ENCODE data around the gene GPALPP1. TPM values are rescaled to one million over a fixed set of nuclear protein-coding genes. Genes with fewer than 3 reads are reported as not detected.
A peak's percentile ranks its signal among the peaks of the same experiment; 100 is the strongest.

Gene GPALPP1
- total RNA-seq, 1 experiment from 2014 or later = 36.4 TPM

GRCh38 chr13:45047394-45048310, 58.3 kb downstream of the GPALPP1 start:
- Histone ChIP-seq H3K9me2 (ENCODE audit: insufficient read depth) (no peaks in the 10 kb centered on the region), H4K20me1 (ENCODE audit: insufficient read depth) (no peaks in the 10 kb centered on the region), H3K27ac (no peak overlapping the region), H3K4me2 (peak overlapping the region; percentile 66), H3K4me3 (peak overlapping the region; percentile 22; the same call in 1 of the 2 replicates), H3K4me1 (replicated peaks; ENCODE audit: insufficient read depth) (no peaks in the 10 kb centered on the region), H3F3A (ENCODE audit: insufficient read depth, low read depth) (no peaks in the 10 kb centered on the region), H3K27me3 (ENCODE audit: insufficient read depth, low read depth) (no peaks in the 10 kb centered on the region), H2AFZ (peak overlapping the region; percentile 62), H3K36me3 (ENCODE audit: low read depth) (no peaks in the 10 kb centered on the region), H3K9me3 (ENCODE audit: insufficient read depth, low read depth) (no peaks in the 10 kb centered on the region), H3K79me2 (ENCODE audit: low read depth) (no peaks in the 10 kb centered on the region)
- no TSS peak for BruUV-seq (replicated peaks)
- TF ChIP-seq EZH2 (IDR thresholded peaks at IDR 0.05; ENCODE audit: low read depth) = no peak
- TF ChIP-seq CTCF (conservative IDR thresholded peaks at IDR 0.05) = peak; percentile 93
- DNase-seq = peak; percentile 69 to 77
- ChIA-PET POLR2A (ENCODE audit: unreplicated experiment) (no interaction called here), CTCF (interaction anchor here (0.6 to 2.9 kb wide), 3 partner anchors 233 to 258 kb away, joined by 5 to 29 read pairs (median 6); no protein-coding TSS in a partner anchor)
- intact Hi-C loops (cut with micrococcal nuclease; ENCODE audit: unreplicated experiment) = loop anchor here (1.0 to 5.0 kb wide), 5 partner anchors 73 to 347 kb away; partner anchors contain the start of gene GTF2F2

DNA sequence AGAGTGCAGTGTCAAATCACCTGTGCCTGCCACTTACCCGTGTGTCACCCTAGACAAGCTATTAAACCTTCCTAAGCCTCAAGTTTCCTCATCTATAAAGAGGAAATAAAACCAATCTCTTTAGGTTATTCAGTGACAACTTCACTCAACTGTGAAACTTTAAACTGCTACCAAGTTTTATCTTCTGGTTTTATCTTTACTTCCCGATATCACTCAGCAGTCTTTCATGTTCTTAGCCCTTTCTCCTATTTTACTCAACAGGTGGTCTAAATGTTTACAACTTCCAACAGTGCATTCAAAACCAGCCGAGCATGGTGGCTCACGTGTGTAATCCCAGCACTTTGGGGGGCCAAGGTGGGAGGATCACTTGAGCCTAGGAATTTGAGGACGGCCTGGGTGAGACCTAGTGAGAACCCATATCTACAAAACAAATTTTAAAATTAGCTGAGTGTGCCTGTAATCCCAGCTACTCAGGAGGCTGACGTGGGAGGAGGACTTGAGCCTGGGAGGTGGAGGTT, 59.6 kb downstream of the GPALPP1 start:
- H3K27me3 ChIP-seq (ENCODE audit: insufficient read depth, low read depth) = no peaks in the 10 kb centered on the region
- H3K27ac ChIP-seq = no peak overlapping the region
- no peak overlapping the region for H2AFZ ChIP-seq
- H3K9me3 ChIP-seq (ENCODE audit: insufficient read depth, low read depth) = no peaks in the 10 kb centered on the region
- no peaks in the 10 kb centered on the region for H3K9me2 ChIP-seq (ENCODE audit: insufficient read depth)
- no peak for DNase-seq
- no peak overlapping the region for H3K4me2 ChIP-seq
- H3K4me1 ChIP-seq (replicated peaks; ENCODE audit: insufficient read depth) = no peaks in the 10 kb centered on the region
- H4K20me1 ChIP-seq (ENCODE audit: insufficient read depth) = no peaks in the 10 kb centered on the region
- H3F3A ChIP-seq (ENCODE audit: insufficient read depth, low read depth) = no peaks in the 10 kb centered on the region
- no peak for TF ChIP-seq EZH2 (IDR thresholded peaks at IDR 0.05; ENCODE audit: low read depth)
- TF ChIP-seq CTCF (conservative IDR thresholded peaks at IDR 0.05) = no peak
- no peaks in the 10 kb centered on the region for H3K79me2 ChIP-seq (ENCODE audit: low read depth)
- no peak overlapping the region for H3K4me3 ChIP-seq
- H3K36me3 ChIP-seq (ENCODE audit: low read depth) = no peaks in the 10 kb centered on the region
- intact Hi-C loops (cut with micrococcal nuclease; ENCODE audit: unreplicated experiment) = loop anchor here (1.0 to 5.0 kb wide), 2 partner anchors 71 to 158 kb away; partner anchors contain the start of gene GTF2F2
- BruUV-seq (replicated peaks) = no TSS peak
- ChIA-PET CTCF (interaction anchor here (1.7 kb wide), 1 partner anchor 232 kb away, joined by 5 read pairs; no protein-coding TSS in a partner anchor), POLR2A (ENCODE audit: unreplicated experiment) (interaction anchor here (0.7 kb wide), 1 partner anchor 247 kb away, joined by 6 read pairs; no protein-coding TSS in a partner anchor)

- POLR2A ChIA-PET (ENCODE audit: unreplicated experiment) = no interaction called here
- CTCF ChIA-PET = interaction anchor here (1.7 kb wide), 1 partner anchor 232 kb away, joined by 5 read pairs; no protein-coding TSS in a partner anchor
- BruUV-seq (replicated peaks) = no TSS peak
Observed at GRCh38 chr13:45049478-45049877, 60.1 kb downstream of the GPALPP1 start.

More at GRCh38 chr13:45049478-45049877, 60.1 kb downstream of the GPALPP1 start:
- H3K27me3 ChIP-seq (ENCODE audit: insufficient read depth, low read depth) = no peaks in the 10 kb centered on the region
- no peak overlapping the region for H3K4me3 ChIP-seq
- no peaks in the 10 kb centered on the region for H3K9me3 ChIP-seq (ENCODE audit: insufficient read depth, low read depth)
- H3K4me1 ChIP-seq (replicated peaks; ENCODE audit: insufficient read depth) = no peaks in the 10 kb centered on the region
- no peaks in the 10 kb centered on the region for H3K79me2 ChIP-seq (ENCODE audit: low read depth)
- no peak overlapping the region for H3K4me2 ChIP-seq
- no peaks in the 10 kb centered on the region for H3F3A ChIP-seq (ENCODE audit: insufficient read depth, low read depth)
- no peak for DNase-seq
- no peaks in the 10 kb centered on the region for H3K9me2 ChIP-seq (ENCODE audit: insufficient read depth)
- TF ChIP-seq EZH2 (IDR thresholded peaks at IDR 0.05; ENCODE audit: low read depth) = no peak
- TF ChIP-seq CTCF (conservative IDR thresholded peaks at IDR 0.05) = no peak
- no peaks in the 10 kb centered on the region for H4K20me1 ChIP-seq (ENCODE audit: insufficient read depth)
- no peaks in the 10 kb centered on the region for H3K36me3 ChIP-seq (ENCODE audit: low read depth)
- no peak overlapping the region for H2AFZ ChIP-seq
- intact Hi-C loops (cut with micrococcal nuclease; ENCODE audit: unreplicated experiment) = loop anchor here (5.0 kb wide), 1 partner anchor 158 kb away; no protein-coding TSS in a partner anchor
- H3K27ac ChIP-seq = no peak overlapping the region

Data from PC-9 (cell line).